Epithelial cell of esophagus (primary cell): Measurements from ENCODE around the gene VOPP1.

ENCODE experiments used
- DNase-seq: peaks from one replicate; pipeline ENCODE4 v3.0.0; 2010; ENCODE audit warnings: low read depth
- H3K4me3 ChIP-seq: 2 replicates; pipeline ENCODE4 v1.5.1; 2011; ENCODE audit warnings: mild to moderate bottlenecking, low read length, control low read depth
- TF ChIP-seq, protein P1 (sequence below): IDR thresholded peaks from 2 replicates; pipeline ENCODE4 v1.5.1; 2011; ENCODE audit warnings: low read depth, mild to moderate bottlenecking, low read length, control low read depth, inconsistent platforms; ENCODE audit not compliant: insufficient read depth; ENCODE audit errors: missing control alignments

The VOPP1 gene

DNA sequence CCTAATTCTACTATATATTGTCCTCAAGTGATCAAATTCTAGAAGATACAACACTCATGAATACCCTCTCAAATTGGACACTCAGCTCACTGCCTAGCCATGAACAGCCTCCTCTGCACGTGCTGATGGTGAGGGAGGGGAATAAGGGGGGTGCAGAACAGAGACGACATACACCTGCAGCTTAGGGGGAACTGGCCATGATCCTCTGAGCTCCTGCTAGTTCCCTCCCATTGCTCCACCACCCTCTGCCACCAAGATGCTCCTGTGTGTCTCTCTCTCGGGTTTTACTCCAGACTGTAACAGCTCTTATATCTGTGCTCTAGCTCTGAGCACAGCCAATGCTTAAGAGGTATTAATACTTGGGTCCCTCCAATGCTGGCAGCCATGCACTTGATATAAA lies 70.7 kb downstream of the VOPP1 start:
- TF ChIP-seq, protein P1, sequence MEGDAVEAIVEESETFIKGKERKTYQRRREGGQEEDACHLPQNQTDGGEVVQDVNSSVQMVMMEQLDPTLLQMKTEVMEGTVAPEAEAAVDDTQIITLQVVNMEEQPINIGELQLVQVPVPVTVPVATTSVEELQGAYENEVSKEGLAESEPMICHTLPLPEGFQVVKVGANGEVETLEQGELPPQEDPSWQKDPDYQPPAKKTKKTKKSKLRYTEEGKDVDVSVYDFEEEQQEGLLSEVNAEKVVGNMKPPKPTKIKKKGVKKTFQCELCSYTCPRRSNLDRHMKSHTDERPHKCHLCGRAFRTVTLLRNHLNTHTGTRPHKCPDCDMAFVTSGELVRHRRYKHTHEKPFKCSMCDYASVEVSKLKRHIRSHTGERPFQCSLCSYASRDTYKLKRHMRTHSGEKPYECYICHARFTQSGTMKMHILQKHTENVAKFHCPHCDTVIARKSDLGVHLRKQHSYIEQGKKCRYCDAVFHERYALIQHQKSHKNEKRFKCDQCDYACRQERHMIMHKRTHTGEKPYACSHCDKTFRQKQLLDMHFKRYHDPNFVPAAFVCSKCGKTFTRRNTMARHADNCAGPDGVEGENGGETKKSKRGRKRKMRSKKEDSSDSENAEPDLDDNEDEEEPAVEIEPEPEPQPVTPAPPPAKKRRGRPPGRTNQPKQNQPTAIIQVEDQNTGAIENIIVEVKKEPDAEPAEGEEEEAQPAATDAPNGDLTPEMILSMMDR: no peak
- H3K4me3 ChIP-seq: no peak overlapping the region

DNA sequence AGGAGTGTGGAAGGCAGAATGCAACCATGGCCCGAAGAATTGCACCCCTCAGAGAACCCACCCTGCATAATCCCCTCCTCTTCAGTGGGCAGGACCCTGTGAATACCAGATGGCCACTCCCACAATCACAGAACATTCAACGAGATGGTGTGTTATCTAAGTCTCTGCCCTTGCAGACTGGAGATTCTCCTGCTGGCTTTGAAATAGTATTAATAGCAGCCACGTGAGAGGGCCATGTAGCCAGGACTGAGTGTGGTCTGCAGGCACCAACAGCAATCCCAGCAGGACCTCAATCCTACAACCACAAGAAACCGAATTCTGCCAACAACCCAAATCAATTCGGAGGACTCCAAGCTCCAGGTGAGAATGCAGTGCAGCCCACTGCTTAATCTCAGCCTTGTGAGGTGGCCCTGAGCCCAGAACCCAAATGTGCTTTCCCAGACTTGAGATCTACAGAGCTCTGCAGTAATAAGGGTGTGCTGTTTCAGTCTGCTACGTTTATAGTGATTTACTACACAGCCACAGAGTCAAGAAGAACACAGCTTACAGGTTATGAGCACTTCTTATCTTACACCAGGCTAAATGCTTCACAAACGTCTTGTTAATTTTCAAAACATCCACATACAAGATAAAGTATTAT lies 72.1 kb downstream of the VOPP1 start:
- no peak overlapping the region for H3K4me3 ChIP-seq
- no peak for DNase-seq
- TF ChIP-seq, protein P1: no peak

More for the DNA sequence above, 70.7 kb downstream of the VOPP1 start:
- no peak for DNase-seq

DNA sequence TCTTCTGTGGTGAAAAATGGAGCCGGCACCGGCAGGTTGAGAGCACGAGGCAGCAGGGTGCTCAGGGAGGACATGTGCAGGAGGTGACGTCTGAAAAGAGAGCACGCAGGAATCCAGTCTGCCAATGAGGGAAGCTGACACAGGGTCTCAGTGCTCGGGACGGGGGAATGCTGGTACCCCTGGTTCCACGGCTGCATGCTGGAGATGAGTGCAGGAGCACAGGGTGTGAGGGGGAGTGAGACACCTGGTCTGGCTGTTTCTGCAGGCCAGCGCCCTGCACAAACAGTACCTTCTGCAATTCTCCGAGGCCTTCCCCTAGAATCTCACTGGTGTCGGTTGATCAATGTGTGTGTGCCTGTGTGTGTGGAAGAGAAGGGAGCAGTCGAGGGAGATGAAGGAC lies 72.7 kb downstream of the VOPP1 start:
- no peak for DNase-seq
- TF ChIP-seq, protein P1: no peak
- H3K4me3 ChIP-seq: no peak overlapping the region

DNA sequence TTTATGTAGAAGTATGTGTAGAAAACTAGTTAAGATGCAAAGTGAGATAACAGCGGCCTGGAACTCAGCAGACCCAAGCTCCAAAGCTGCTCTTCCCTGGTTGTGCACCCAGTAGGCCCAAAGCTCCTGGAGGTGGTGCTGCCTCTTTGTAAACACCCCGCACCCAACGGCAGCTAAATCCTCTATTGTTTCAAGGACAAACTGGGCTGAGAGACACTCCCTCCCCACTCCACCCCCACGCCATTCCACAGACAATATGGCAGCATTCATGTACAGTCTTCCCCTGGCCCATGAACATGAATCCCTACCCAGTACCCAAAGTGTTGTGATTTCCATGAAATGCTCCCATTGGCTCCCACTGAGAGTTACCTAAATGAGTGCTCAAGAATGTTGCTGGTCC lies 73.5 kb downstream of the VOPP1 start:
- DNase-seq: no peak
- H3K4me3 ChIP-seq: no peak overlapping the region
- TF ChIP-seq, protein P1: no peak

DNA sequence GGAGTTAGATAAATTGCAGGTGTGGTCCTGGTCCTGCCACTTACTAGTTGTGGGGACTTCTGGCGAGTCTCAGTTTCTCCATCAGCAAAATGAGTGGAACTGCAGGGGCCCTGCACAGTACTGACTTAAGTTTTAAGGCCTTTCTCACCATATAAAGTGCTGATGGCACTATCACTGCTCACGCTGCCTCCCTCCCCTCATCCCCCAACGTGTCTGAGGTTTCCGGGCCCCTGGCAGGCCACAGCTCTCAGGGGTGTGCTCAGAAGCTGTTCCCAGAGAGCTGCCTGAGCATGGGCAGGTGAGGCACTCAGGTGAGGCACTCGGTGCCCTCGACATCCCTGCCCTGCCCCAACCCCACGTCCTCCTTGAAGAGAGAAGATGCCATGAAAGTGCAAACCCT lies 74.2 kb downstream of the VOPP1 start:
- no peak for DNase-seq
- no peak overlapping the region for H3K4me3 ChIP-seq
- TF ChIP-seq, protein P1: no peak

DNA sequence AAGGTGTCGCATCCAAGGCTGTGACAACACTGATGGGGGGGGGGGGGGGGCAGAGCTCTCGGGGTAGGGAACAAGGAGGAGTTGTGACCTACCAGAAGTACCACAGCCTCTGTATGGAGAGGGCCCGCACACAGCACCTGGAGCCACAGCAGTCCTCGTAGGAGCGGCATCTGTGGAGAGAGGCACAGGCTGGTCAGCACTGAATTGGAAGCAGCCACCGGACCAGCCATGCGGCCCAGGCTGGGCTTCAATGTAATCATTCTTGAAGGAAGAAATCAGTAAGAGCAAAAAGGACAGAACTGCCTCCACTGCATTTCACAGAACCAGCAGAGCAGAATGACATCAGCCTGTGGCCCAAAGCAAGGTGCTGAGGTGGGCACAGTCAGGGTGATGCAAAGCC lies 74.8 kb downstream of the VOPP1 start:
- DNase-seq: no peak
- no peak overlapping the region for H3K4me3 ChIP-seq
- TF ChIP-seq, protein P1: no peak

DNA sequence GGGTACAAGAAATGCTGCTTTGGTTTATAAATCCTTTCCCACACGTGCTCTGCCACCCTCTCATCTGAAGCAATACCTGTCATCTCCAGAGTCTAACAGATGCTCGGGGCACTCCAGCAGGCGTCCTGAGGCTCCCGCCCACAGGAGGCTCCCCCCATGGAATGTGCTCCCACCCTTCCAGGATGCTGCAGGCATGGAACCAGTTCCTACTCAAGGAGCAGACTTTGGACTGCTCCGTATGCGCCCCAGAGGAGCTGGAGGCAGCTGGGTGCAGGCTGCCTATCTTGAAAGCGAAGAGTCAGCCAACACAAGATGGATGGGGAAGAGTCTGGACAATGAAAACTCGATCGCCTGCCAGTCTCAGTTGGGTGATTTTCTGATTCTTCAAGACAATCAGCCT lies 75.4 kb downstream of the VOPP1 start:
- DNase-seq: no peak
- no peak overlapping the region for H3K4me3 ChIP-seq
- TF ChIP-seq, protein P1: no peak
